Choroid plexus epithelial cell (primary cell): ENCODE results near the gene ACADS.
"Not testable (repeated sequence)": the region's sequence is repeated elsewhere in the genome, so short reads cannot be mapped to it uniquely, and the experiment has no call there.

ENCODE experiments used
- DNase-seq: peaks from one replicate; pipeline ENCODE4 v3.0.0-alpha.2; 2010; ENCODE audit warnings: low read depth
- H3K4me3 ChIP-seq: 2 replicates; pipeline ENCODE4 v1.5.1; 2011; ENCODE audit warnings: low read depth, mild to moderate bottlenecking, control low read depth, low read length, moderate library complexity
- CTCF ChIP-seq: conservative IDR thresholded peaks from 2 replicates; pipeline ENCODE4 v1.5.1; 2011; ENCODE audit warnings: low read depth, mild to moderate bottlenecking, control low read depth, inconsistent platforms, low read length, moderate library complexity

ACADS gene

GRCh38 chr12:120725151-120725658, 421 bp upstream of the ACADS start:
- H3K4me3 ChIP-seq = peak overlapping the region; percentile 74
- DNase-seq = no peak
- no peak for TF ChIP-seq CTCF

DNA sequence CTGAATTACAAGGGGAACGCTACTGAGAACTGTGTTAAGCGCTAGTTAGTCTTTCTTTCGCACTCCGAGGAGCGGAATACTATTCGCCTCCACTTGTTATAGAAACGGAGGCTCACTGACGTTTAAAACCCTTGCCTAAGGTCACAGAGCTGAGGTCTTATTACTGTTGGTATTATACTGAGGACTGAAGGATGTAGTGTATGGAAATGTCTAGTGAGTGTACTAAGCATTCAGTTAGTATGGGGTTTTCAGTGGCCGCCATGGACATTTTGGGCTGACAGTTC, 826 bp downstream of the ACADS start:
- no peak overlapping the region for H3K4me3 ChIP-seq
- DNase-seq = no peak
- no peak for TF ChIP-seq CTCF

DNA sequence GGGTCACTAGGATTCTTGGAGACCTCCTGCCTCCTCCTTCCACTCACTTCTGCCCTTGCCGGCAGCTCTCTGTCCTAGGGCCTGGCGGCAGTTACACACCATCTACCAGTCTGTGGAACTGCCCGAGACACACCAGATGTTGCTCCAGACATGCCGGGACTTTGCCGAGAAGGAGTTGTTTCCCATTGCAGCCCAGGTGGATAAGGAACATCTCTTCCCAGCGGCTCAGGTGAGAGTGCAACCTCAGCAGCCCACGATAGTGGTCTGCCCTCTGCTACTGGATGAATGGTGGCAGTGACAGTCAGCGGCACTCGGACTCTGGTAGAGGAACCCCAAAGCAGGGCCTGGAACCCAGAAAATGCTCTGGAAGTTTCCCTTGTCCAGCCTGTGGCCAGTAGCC, 1.3 kb downstream of the ACADS start:
- no peak for DNase-seq
- no peak overlapping the region for H3K4me3 ChIP-seq
- no peak for TF ChIP-seq CTCF

- H3K4me3 ChIP-seq, DNase-seq: not testable (repeated sequence)
These were observed 6.6 kb downstream of the ACADS start for GRCh38 chr12:120732198-120732597.

GRCh38 chr12:120733574-120733973, 7.9 kb downstream of the ACADS start:
- no peak for DNase-seq
- no peak for TF ChIP-seq CTCF
- no peak overlapping the region for H3K4me3 ChIP-seq

DNA sequence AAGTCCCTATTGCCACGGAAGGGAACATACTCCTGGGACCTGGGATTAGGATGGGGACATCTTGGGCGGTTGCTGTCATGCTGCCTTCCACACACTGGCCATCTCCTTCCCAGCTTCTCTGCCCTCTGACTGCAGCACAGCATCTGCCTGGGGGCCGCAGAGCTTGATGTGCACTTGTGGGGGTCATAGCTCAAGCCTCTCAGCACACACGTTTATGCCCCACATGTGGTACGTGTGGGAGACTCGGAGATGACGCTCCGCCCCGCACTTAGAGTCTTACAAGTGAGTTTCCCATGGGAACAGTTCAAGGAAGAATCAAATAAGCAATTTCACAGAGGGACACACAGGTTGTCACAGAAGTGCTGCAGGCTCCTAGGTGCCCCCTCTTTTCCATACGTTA, 8.6 kb downstream of the ACADS start:
- TF ChIP-seq CTCF = no peak
- no peak for DNase-seq
- H3K4me3 ChIP-seq = no peak overlapping the region

DNA sequence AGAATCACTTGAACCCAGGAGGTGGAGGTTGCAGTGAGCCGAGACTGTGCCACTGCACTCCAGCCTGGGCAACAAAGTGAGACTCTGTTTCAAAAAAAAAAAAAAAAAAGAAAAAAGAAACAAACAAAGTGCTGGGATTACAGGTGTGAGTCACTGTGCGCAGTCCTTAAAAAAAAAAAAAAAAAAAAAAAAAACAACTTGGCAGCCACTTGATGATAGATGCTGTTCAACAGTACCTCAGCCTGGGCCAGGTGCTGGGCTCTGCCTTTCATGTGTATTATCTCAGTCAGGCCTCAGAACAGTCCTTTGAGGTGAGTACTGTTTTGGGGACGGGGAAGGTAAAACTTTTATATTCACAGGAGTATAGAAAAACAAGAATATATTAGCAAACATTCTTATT, 9.6 kb downstream of the ACADS start:
- H3K4me3 ChIP-seq = no peak overlapping the region
- TF ChIP-seq CTCF = no peak
- DNase-seq = no peak
